Kidney epithelial cell (primary cell): ENCODE data around the gene IMPDH2. TPM values are rescaled to one million over a fixed set of nuclear protein-coding genes. Genes with fewer than 3 reads are reported as not detected.

Experiments
- DNase-seq: peaks from one replicate; pipeline ENCODE4 v3.0.0-alpha.2; 2010; ENCODE audit warnings: low read depth
- H3K27me3 ChIP-seq: 2 replicates; pipeline ENCODE4 v1.6.0; 2011; ENCODE audit warnings: low read length; ENCODE audit not compliant: control insufficient read depth, insufficient read depth
- H3K36me3 ChIP-seq: 2 replicates; pipeline ENCODE4 v1.5.1; 2011; ENCODE audit warnings: low read length; ENCODE audit not compliant: control insufficient read depth, insufficient read depth
- H3K4me3 ChIP-seq: 2 replicates; pipeline ENCODE4 v1.5.1; 2011; ENCODE audit warnings: low read depth, mild to moderate bottlenecking, control low read depth, low read length
- CTCF ChIP-seq: IDR thresholded peaks from 2 replicates; pipeline ENCODE4 v1.5.1; 2011; ENCODE audit warnings: mild to moderate bottlenecking, moderate library complexity, low read length, control low read depth, inconsistent platforms; ENCODE audit not compliant: insufficient read depth, poor library complexity, severe bottlenecking
- total RNA-seq: library from RNA; depleted of rRNA; stranded (reverse); fragments of >200 nt; gene quantifications from 2 replicates; pipeline ENCODE4 v1.2.3, GENCODE V29; 2015

The IMPDH2 gene
- total RNA-seq, 1 donor from 2014 or later: 177 TPM

GRCh38 chr3:49006408-49007067 is 22.7 kb downstream of the IMPDH2 start:
- no peaks in the 10 kb centered on the region for H3K36me3 ChIP-seq
- no peak for DNase-seq
- peak overlapping the region; percentile 94 for H3K4me3 ChIP-seq
- no peaks in the 10 kb centered on the region for H3K27me3 ChIP-seq
- TF ChIP-seq CTCF: no peak

- Histone ChIP-seq H3K36me3 (no peaks in the 10 kb centered on the region), H3K27me3 (no peaks in the 10 kb centered on the region), H3K4me3 (peak overlapping the region; percentile 94)
- no peak for DNase-seq
- no peak for TF ChIP-seq CTCF
Observed at GRCh38 chr3:49005998-49006397, 23.2 kb downstream of the IMPDH2 start.

GRCh38 chr3:49005303-49005680 is 23.9 kb downstream of the IMPDH2 start:
- no peak for TF ChIP-seq CTCF
- no peak overlapping the region for H3K4me3 ChIP-seq

GRCh38 chr3:49004352-49005302 is 24.6 kb downstream of the IMPDH2 start:
- no peak for TF ChIP-seq CTCF
- DNase-seq: no peak
- Histone ChIP-seq H3K4me3 (no peak overlapping the region), H3K27me3 (no peaks in the 10 kb centered on the region), H3K36me3 (no peaks in the 10 kb centered on the region)

More at GRCh38 chr3:49005303-49005680, 23.9 kb downstream of the IMPDH2 start:
- no peak for DNase-seq
- Histone ChIP-seq H3K27me3 (no peaks in the 10 kb centered on the region), H3K36me3 (no peaks in the 10 kb centered on the region)

- Histone ChIP-seq H3K27me3 (no peaks in the 10 kb centered on the region), H3K4me3 (no peak overlapping the region), H3K36me3 (no peaks in the 10 kb centered on the region)
- no peak for TF ChIP-seq CTCF
- no peak for DNase-seq
Observed at GRCh38 chr3:49001155-49001554, 28.0 kb downstream of the IMPDH2 start.
